BLaER1 (cell line): ENCODE data around the gene FGGY.
"Not testable (repeated sequence)": the region's sequence is repeated elsewhere in the genome, so short reads cannot be mapped to it uniquely, and the experiment has no call there.

Source experiments
- H3K27ac ChIP-seq: shearing (Covaris generic); formaldehyde crosslinking; 2 replicates; pipeline ENCODE4 v1.8.1; 2022
- H3K27me3 ChIP-seq: shearing (Covaris generic); formaldehyde crosslinking; 2 replicates; pipeline ENCODE4 v1.8.1; 2022
- H3K36me3 ChIP-seq: shearing (Covaris generic); formaldehyde crosslinking; 2 replicates; pipeline ENCODE4 v1.8.1; 2022
- H3K4me1 ChIP-seq: shearing (Covaris generic); formaldehyde crosslinking; 2 replicates; pipeline ENCODE4 v1.8.1; 2022
- H3K4me2 ChIP-seq: shearing (Covaris generic); formaldehyde crosslinking; 2 replicates; pipeline ENCODE4 v1.8.1; 2022
- H3K4me3 ChIP-seq: shearing (Covaris generic); formaldehyde crosslinking; 2 replicates; pipeline ENCODE4 v1.8.1; 2022
- H3K9ac ChIP-seq: shearing (Covaris generic); formaldehyde crosslinking; 2 replicates; pipeline ENCODE4 v1.8.1; 2022
- H3K9me3 ChIP-seq: shearing (Covaris generic); formaldehyde crosslinking; 2 replicates; pipeline ENCODE4 v1.8.1; 2022
- H4K20me1 ChIP-seq: shearing (Covaris generic); formaldehyde crosslinking; 2 replicates; pipeline ENCODE4 v1.8.1; 2022
- Cebpa-rat ChIP-seq: shearing (Covaris generic); IDR thresholded peaks from 2 replicates; pipeline ENCODE4 v1.8.1; 2022

The FGGY gene

DNA sequence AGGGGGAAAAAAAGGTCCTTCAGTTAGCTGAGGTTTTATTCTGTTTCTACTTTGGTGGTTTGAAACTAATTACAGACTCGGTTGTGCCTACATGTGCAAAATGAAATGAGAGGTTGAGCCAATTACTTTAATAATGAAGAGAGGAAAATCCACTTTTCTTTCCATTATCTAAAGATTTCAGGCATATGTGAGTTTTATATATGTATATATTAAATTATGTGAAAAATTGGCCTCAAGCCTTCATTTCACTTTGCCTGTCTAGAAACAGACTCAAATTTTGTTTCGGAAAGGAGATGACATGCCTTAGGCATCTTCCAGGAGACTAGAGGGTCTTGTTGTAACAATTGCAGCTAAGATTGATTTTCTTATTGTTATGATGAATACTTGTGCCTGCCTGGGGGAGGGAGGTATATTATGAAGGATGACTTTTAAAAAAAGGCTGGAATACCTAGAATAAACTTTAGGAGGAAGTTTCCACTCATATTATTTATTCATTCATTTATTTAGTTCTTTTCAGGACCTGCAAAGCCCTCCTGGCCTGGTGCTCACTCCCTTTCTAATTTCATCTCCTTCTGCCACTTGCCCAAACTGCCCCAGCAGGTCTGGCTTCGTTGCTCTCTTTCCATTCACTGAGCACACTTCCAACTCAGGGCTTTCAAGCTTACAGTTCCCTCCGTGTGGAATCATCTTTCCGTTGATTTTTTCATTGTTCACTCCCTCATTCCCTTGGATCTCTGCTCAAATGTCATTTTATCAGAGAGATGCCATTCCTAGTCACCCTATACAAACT, 423.6 kb downstream of the FGGY start:
- no peak for TF ChIP-seq Cebpa-rat
- Histone ChIP-seq H3K27ac (no peak overlapping the region), H3K9ac (no peak overlapping the region)

DNA sequence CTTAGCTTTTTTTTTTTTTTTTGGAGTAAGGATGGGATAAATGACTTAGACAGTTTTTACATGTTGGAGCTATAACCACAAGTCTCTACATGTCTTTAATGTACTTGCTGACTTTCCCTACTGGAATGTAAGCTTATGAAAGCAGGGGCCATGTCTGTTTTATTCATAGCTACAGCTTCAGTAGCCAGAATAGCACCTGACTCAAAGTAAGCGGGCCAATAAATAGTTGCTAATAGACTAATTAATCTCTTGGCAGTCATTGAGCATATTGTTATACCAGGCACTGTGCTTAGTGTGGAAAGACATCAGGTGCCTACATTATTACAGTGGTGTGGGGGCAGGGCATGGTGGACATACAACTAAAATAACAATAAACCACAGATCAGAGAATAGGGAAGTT, 433.4 kb downstream of the FGGY start:
- H3K4me3 ChIP-seq: no peak overlapping the region
- TF ChIP-seq Cebpa-rat: no peak
- no peaks in the 10 kb centered on the region for H3K27me3 ChIP-seq
- H3K9ac ChIP-seq: no peak overlapping the region
- H4K20me1 ChIP-seq: no peaks in the 10 kb centered on the region
- H3K27ac ChIP-seq: no peak overlapping the region
- peaks cover 10% of the 10 kb centered on the region for H3K4me1 ChIP-seq
- H3K9me3 ChIP-seq: no peaks in the 10 kb centered on the region
- no peak overlapping the region for H3K4me2 ChIP-seq
- 0 out of 2 replicates have a peak, but pooled peaks cover under 1% of the 10 kb centered on the region for H3K36me3 ChIP-seq

More for the DNA sequence above, 423.6 kb downstream of the FGGY start:
- H4K20me1 ChIP-seq: no peaks in the 10 kb centered on the region
- no peaks in the 10 kb centered on the region for H3K4me1 ChIP-seq
- H3K9me3 ChIP-seq: no peaks in the 10 kb centered on the region
- no peak overlapping the region for H3K4me3 ChIP-seq
- no peak overlapping the region for H3K4me2 ChIP-seq
- no peaks in the 10 kb centered on the region for H3K36me3 ChIP-seq
- no peaks in the 10 kb centered on the region for H3K27me3 ChIP-seq

DNA sequence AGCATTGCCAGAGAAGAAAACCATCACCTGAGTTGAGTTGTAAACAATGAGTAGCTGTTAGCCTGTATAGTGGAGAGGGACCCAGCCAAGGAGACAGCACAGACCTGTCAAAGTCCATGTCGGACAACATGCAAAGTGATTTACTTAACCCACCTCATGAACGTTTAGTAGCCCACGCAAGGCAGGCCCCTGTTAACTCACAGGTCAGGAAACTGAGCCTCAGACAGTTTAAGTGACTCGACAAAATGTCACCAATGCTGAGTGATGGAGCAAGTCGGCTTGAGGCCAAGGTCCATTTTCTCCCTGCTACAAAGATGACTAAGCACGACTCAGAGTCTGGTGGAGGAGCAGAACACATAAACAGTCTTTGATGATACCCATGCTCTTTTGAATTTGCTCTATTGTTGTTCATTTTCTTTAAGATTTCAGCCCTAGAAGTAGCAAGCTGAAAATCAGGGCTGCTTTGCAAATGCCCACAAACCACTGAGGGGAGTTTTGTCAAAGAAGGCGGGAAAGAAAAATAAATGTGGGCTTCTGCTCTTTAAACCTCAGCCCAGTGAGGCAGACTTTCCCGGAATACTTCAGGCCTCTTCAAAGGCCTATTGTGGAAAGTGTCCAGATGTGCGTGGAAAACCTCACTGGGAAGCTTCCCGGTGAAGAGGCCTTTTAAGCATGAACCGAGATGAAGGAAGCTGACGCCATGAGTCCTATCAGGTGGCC, 434.0 kb downstream of the FGGY start:
- H3K36me3 ChIP-seq: 0 out of 2 replicates have a peak, but pooled peaks cover 7% of the 10 kb centered on the region
- no peaks in the 10 kb centered on the region for H3K27me3 ChIP-seq
- no peak overlapping the region for H3K4me3 ChIP-seq
- peaks cover 5% of the 10 kb centered on the region for H3K9me3 ChIP-seq
- no peak overlapping the region for H3K27ac ChIP-seq
- peaks cover 10% of the 10 kb centered on the region for H3K4me1 ChIP-seq
- TF ChIP-seq Cebpa-rat: no peak
- no peaks in the 10 kb centered on the region for H4K20me1 ChIP-seq
- no peak overlapping the region for H3K9ac ChIP-seq
- 0 out of 2 replicates have a peak overlapping the region, but pooled peaks have one; percentile 9 for H3K4me2 ChIP-seq

DNA sequence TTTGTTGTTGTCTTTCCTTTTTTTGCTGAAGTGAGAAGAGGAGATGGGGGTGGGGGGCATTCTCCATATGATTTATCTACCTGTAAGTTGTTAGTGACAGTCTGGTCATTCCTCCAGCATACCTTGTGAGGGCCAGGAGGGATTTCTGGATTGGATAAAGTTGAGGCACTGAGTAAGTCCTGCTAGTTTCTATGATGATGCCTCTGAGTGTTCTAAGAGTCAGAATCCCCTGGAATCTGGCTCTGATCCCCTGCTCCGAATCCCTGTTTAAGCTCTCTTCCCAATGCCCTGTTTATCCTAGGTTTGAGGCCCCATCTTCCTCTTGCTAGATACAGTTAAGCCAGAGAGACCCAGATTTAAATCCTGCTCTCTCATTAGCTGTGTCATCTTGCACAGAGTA, 434.7 kb downstream of the FGGY start:
- Histone ChIP-seq H3K9ac (no peak overlapping the region), H4K20me1 (no peaks in the 10 kb centered on the region), H3K36me3 (0 out of 2 replicates have a peak, but pooled peaks cover 8% of the 10 kb centered on the region), H3K9me3 (peaks cover 12% of the 10 kb centered on the region), H3K4me2 (0 out of 2 replicates have a peak overlapping the region, but pooled peaks have one; percentile 9), H3K27me3 (no peaks in the 10 kb centered on the region), H3K4me1 (peaks cover 10% of the 10 kb centered on the region), H3K4me3 (no peak overlapping the region), H3K27ac (no peak overlapping the region)
- TF ChIP-seq Cebpa-rat: no peak

DNA sequence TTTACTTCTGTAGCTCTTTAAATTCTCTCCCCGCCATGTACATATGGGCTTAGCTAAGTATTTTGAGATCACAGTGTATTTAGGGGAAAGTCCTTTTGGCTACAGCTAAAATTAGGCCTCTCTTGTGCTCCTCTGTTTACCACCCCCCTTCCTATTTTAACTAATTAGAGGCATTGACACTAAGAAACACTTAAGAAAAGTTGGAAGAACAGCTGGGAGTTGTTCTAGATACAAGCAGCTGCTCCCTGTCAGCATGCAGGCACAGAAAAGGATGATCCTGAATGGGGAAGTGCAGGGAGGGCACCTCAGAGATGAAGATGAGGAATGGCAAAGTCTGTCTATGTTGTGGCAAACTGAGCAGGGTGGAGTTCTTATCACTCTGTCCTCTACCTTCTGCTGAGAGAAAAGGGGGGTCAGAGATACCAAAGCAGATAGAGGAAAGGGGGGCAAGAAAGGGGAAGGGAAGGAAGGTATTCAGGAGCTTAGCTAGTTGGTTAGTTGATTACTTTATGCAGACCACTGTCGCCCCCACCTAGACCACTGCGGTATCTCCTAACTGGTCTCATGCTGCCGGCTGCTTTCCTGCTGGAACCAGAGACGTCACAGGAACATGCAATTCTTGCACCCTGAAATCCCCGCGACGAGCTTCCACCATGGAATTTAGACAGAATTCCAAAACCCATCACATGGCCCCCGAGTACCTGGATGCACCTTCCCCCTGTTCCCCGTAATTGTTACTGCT, 435.5 kb downstream of the FGGY start:
- H3K9me3 ChIP-seq: peaks cover 19% of the 10 kb centered on the region
- no peak overlapping the region for H3K9ac ChIP-seq
- no peak overlapping the region for H3K4me2 ChIP-seq
- no peak overlapping the region for H3K27ac ChIP-seq
- H3K4me1 ChIP-seq: peaks cover 10% of the 10 kb centered on the region
- no peak for TF ChIP-seq Cebpa-rat
- no peaks in the 10 kb centered on the region for H4K20me1 ChIP-seq
- H3K27me3 ChIP-seq: no peaks in the 10 kb centered on the region
- H3K36me3 ChIP-seq: 0 out of 2 replicates have a peak, but pooled peaks cover 15% of the 10 kb centered on the region
- H3K4me3 ChIP-seq: no peak overlapping the region

DNA sequence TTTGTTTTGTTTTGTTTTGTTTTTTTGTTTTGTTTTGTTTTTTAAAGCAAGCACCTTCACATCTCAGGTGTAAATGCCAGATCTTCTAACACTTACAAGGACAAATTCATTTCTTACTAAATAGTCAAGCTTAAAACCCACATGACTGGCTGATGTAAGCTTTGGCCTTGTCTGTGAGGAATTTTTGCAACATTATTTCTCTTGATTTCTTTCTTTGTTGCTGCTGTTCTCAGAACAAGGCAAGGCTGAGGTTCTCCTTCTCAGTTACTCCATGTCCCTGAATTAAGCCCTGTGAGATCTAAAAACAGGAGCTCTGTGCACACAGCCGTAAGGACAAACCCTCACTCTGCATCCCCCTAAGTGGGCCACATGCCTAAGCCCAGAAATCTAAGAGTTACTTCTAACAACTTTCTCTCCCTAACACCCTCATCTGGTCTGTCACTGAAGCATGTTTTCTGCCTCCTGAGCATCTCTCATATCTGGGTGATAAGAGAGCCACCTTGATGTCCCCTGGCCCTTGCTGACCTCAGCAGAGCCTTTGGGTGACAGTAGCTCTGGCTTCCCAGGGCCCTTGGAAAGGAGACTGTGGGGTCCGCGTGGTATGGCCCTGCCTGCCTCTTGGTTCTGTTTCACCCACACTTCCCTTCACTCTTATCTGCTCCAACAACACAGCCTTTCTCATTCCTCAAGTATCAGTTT, 436.7 kb downstream of the FGGY start:
- Histone ChIP-seq H3K27ac (no peak overlapping the region), H3K4me2 (no peak overlapping the region), H3K9ac (no peak overlapping the region), H3K27me3 (no peaks in the 10 kb centered on the region), H3K36me3 (0 out of 2 replicates have a peak, but pooled peaks cover 15% of the 10 kb centered on the region), H3K4me3 (no peak overlapping the region), H4K20me1 (no peaks in the 10 kb centered on the region), H3K4me1 (peaks cover 10% of the 10 kb centered on the region), H3K9me3 (peaks cover 24% of the 10 kb centered on the region)
- TF ChIP-seq Cebpa-rat: no peak

DNA sequence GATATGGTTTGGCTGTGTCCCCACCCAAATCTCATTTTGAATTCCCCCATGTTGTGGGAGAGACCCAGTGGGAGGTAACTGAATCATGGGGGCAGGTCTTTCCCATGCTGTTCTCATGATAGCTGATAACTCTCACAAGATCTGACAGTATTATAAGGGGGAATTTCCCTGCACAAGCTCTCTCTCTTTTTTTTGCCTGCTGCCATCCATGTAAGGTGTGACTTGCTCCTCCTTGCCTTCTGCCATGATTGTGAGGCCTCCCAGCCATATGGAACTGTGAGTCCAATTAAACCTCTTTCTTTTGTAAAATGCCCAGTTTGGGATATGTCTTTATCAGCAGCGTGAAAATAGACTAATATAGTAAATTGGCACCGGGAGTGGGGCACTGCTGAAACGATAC, 439.0 kb downstream of the FGGY start:
- H3K27ac ChIP-seq, H3K27me3 ChIP-seq: not testable (repeated sequence)
- H3K36me3 ChIP-seq: 0 out of 2 replicates have a peak, but pooled peaks cover 15% of the 10 kb centered on the region

DNA sequence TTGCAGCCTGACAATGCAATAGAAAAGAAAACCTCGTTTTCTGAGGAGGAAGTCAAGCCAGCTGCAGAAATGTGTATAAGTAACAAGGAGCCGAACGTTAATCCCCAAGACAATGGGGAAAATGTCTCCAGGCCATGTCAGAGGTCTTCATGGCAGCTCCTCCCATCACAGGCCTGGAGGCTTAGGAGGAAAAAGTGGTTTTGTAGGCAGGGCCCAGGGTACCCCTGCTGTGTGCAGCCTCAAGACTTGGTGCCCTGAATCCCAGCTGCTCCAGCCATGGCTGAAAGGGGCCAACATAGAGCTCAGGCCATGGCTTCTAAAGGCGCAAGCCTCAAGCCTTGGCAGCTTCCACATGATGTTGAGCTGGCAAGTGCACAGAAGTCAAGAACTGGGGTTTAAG, 439.9 kb downstream of the FGGY start:
- Histone ChIP-seq H3K4me3 (no peak overlapping the region), H3K9ac (no peak overlapping the region), H3K27ac (no peak overlapping the region)

More for the DNA sequence above, 439.0 kb downstream of the FGGY start:
- H3K9me3 ChIP-seq: peaks cover 24% of the 10 kb centered on the region
- peaks cover 10% of the 10 kb centered on the region for H3K4me1 ChIP-seq
- not testable (repeated sequence) for H3K4me3 ChIP-seq, H3K4me2 ChIP-seq, H4K20me1 ChIP-seq, H3K9ac ChIP-seq

DNA sequence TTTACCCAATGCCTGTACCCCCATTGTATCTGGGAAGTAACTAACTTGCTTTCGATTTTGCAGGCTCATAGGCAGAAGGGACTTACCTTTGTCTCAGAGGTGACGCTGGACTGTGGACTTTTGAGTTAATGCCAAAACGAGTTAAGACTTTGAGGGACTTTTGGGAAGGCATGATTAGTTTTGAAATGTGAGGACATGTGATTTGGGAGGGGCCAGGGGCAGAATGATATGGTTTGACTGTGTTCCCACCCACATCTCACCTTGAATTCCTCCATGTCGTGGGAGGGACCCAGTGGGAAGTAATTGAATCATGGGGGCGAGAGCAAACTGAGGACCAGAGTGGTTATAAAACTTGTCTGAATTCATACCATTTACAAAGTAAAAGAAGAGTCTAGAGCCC, 440.7 kb downstream of the FGGY start:
- no peak overlapping the region for H3K9ac ChIP-seq
- H3K4me3 ChIP-seq: no peak overlapping the region
- TF ChIP-seq Cebpa-rat: no peak
- no peaks in the 10 kb centered on the region for H3K27me3 ChIP-seq
- H3K36me3 ChIP-seq: 0 out of 2 replicates have a peak, but pooled peaks cover 15% of the 10 kb centered on the region
- H4K20me1 ChIP-seq: no peaks in the 10 kb centered on the region
- no peak overlapping the region for H3K27ac ChIP-seq
- no peaks in the 10 kb centered on the region for H3K4me1 ChIP-seq
- no peak overlapping the region for H3K4me2 ChIP-seq
- peaks cover 24% of the 10 kb centered on the region for H3K9me3 ChIP-seq

More for the DNA sequence above, 439.9 kb downstream of the FGGY start:
- Histone ChIP-seq H4K20me1 (no peaks in the 10 kb centered on the region), H3K4me1 (peaks cover 3% of the 10 kb centered on the region), H3K36me3 (0 out of 2 replicates have a peak, but pooled peaks cover 15% of the 10 kb centered on the region), H3K4me2 (no peak overlapping the region), H3K27me3 (no peaks in the 10 kb centered on the region), H3K9me3 (peaks cover 24% of the 10 kb centered on the region)
- TF ChIP-seq Cebpa-rat: no peak
